HG03354 (cell line): Measurements from ENCODE around the gene AKT3.

Experiments
- ATAC-seq: cut with Tn5 transposase; IDR thresholded peaks from one replicate; pipeline ENCODE4 v1.9.1; 2021; ENCODE audit warnings: mild to moderate bottlenecking; ENCODE audit not compliant: unreplicated experiment, poor library complexity, severe bottlenecking

The AKT3 gene

GRCh38 chr1:243580072-243580471 lies 270.0 kb downstream of the AKT3 start:
- no peak for ATAC-seq

- ATAC-seq: no peak
These were observed 275.0 kb downstream of the AKT3 start for GRCh38 chr1:243575070-243575469.

GRCh38 chr1:243572940-243573339 lies 277.1 kb downstream of the AKT3 start:
- no peak for ATAC-seq

GRCh38 chr1:243568793-243569192 lies 281.2 kb downstream of the AKT3 start:
- no peak for ATAC-seq

GRCh38 chr1:243564814-243565213 lies 285.2 kb downstream of the AKT3 start:
- no peak for ATAC-seq

GRCh38 chr1:243563732-243564131 lies 286.3 kb downstream of the AKT3 start:
- ATAC-seq: no peak

GRCh38 chr1:243562473-243562872 lies 287.6 kb downstream of the AKT3 start:
- no peak for ATAC-seq

- ATAC-seq: no peak
These were observed 288.3 kb downstream of the AKT3 start for GRCh38 chr1:243561588-243562319.

- no peak for ATAC-seq
These were observed 290.4 kb downstream of the AKT3 start for GRCh38 chr1:243559575-243560162.

GRCh38 chr1:243558576-243558975 lies 291.5 kb downstream of the AKT3 start:
- no peak for ATAC-seq

- ATAC-seq: no peak
These were observed 292.2 kb downstream of the AKT3 start for GRCh38 chr1:243557866-243558265.

- no peak for ATAC-seq
These were observed 295.4 kb downstream of the AKT3 start for GRCh38 chr1:243554686-243555085.

GRCh38 chr1:243553090-243553489 lies 297.0 kb downstream of the AKT3 start:
- ATAC-seq: no peak

- ATAC-seq: no peak
These were observed 299.8 kb downstream of the AKT3 start for GRCh38 chr1:243550276-243550675.

- ATAC-seq: no peak
These were observed 300.3 kb downstream of the AKT3 start for GRCh38 chr1:243549791-243550190.

- no peak for ATAC-seq
These were observed 300.9 kb downstream of the AKT3 start for GRCh38 chr1:243549108-243549507.

- ATAC-seq: no peak
These were observed 301.5 kb downstream of the AKT3 start for GRCh38 chr1:243548516-243548915.

GRCh38 chr1:243547891-243548290 lies 302.2 kb downstream of the AKT3 start:
- no peak for ATAC-seq

GRCh38 chr1:243546457-243546856 lies 303.6 kb downstream of the AKT3 start:
- no peak for ATAC-seq

GRCh38 chr1:243543501-243543900 lies 306.5 kb downstream of the AKT3 start:
- no peak for ATAC-seq

GRCh38 chr1:243542739-243543415 lies 307.2 kb downstream of the AKT3 start:
- ATAC-seq: no peak
